GM19468 (cell line): ENCODE results near the gene TUBA4B.
A peak's percentile ranks its signal among the peaks of the same experiment; 100 is the strongest.

Experiments used
- ATAC-seq: cut with Tn5 transposase; IDR thresholded peaks from one replicate; pipeline ENCODE4 v1.9.1; 2021; ENCODE audit warnings: mild to moderate bottlenecking, moderate library complexity, moderate number of reproducible peaks; ENCODE audit not compliant: unreplicated experiment; ENCODE audit errors: extremely low read depth

TUBA4B gene

DNA sequence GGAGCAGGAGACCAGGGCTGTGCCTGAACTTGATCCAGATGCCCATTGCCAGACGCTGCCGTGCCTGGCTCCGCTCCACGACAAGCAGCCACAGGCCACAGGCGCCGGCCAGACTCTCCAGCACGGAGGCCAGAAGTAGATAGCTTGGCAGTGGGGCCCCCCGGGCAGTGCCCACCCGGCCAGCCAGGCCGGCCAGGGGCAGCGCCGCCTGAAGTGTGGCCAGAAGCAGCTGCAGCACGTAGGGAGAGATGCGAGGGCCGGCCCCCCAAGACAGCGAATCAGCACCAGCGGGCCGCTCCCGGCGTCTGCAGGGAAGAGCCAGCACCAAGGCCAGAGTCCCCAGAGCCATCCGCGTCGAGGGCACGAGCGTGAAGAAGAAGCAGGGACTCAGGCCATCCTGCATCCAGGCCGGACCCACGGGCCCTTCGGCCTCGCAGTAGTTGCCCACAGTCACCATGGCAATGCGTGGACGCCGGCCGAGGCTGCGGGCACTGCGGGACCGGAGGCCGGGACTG, 34.8 kb upstream of the TUBA4B start:
- ATAC-seq: no peak

DNA sequence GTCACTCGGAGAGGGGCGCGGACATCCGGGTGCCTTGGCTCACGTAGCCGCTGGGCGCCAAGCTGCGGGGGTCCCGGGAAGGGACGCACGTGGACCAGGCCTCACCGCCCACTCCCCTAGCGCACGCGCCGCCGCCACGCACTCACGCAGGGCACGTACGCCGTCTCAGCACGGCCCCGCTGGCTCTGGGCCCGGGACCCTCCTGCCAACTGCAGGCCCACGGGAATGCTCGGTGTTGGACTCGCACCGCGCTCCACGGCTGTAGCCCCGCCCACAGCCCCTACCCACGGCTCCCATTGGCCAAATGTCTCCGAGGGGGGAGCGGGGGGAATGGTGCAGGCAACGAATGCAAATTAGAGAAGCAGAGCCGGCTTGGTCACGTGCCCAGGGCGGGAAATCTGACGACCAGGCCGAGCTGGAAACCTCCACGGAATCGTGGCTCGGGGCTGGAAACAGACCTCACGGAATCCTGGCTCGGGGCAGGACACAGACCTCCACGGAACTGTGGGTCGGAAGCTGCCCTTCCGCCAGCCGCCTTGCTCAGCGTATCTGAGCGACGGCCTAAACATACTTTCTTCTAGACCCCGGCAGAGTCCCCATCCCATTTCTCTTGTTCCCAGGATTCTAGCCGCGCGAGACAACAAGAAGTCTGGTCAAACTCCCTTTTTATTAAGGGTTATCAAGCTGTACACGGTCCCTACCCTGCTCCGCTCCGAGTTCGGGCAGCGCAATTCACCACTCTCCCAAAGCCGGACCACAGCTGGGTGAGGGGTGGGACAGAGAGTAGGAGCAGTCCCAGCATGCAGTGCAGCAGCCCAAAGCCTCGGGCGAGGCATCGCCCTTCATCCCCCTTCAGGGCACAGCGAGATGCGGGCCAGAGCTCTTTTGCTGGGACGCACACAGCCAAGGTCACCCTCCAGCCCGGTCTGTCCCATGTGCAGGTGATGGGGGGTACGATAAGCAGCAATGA, 34.0 kb upstream of the TUBA4B start, which contains the start of gene ABCB6:
TSS of gene ABCB6 (minus strand) at position 227 of the 970 bp plus-strand sequence. CDS start 285 bp downstream, outside the sequence.
- ATAC-seq: peak; percentile 32

GRCh38 chr2:219219784-219220532, 33.1 kb upstream of the TUBA4B start:
- ATAC-seq: no peak

GRCh38 chr2:219220652-219221402, 32.2 kb upstream of the TUBA4B start:
- no peak for ATAC-seq

DNA sequence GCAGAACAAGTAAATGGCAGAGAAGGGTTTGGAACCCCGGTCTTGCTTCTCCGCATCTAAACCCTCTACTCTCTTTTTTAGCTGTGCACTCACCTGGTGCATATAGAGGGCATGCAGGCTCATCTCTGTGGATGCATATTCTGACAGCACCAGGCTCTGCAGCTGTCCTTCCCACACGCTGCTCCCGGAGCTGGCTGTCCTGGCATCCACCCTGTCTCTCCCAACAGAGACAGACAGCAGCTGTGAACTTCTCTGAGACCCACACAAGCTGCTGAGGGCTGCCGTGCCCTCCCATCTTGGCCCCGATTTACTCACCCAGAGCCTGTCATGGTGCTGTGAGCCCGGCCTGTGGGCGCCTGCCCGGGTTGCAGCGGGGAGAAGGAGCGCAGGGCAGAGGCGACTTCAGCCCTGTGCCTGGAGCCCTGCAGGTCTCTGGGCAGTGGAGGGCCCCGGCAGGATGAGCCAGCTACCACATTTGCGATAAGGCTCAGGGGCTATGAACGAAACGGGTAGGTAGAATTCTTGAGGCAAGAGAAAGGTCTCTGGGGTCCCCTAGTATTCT, 31.0 kb upstream of the TUBA4B start:
- no peak for ATAC-seq

- no peak for ATAC-seq
These were observed 29.0 kb upstream of the TUBA4B start for GRCh38 chr2:219223831-219224610.

GRCh38 chr2:219225350-219225749, 27.7 kb upstream of the TUBA4B start:
- ATAC-seq: no peak

DNA sequence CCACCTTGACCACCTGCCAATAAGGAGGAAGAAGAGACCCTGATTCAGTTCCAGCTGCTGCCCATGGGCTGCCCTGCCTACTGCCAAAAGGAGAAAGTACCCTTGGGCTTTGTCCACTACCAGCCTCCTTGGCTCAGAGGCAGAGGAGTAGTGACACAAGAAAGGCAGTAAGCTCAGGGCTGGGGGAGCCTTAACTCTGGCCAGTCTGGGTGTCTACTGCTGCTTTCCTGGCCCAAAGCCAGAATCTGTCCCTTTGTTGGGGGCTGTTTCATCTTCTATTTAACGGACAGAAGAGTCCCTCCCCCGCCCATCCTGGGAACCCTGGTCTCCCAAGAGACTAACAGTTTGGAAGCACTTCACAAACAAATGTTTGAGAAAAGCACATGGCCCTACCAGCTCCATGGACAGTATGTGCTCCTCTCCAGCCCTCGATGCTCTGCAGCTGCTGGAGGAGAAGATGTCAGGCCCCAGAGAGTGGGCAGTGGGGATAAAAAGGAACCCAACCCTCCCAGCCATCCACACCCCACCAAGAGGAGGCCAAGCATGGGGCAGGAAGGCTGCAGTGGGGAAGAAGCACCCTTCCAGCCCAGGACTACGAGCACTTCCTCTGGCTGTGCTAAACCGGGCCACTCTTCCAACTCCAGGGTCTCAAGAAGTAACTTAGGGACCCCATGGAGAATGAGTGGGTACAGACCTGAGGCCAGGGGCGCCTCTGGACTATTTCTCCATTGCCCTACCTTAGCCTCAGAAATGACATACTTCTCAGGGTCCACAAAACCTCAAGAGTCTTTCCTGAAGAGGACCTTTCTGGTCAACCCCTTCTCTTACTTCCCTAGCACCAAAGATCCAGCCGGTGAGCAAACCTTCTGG, 24.8 kb upstream of the TUBA4B start:
- no peak for ATAC-seq

GRCh38 chr2:219228911-219229304, 24.1 kb upstream of the TUBA4B start:
- no peak for ATAC-seq

- ATAC-seq: peak; percentile 91
These were observed 23.6 kb upstream of the TUBA4B start, which contains the start of the genes ANKZF1 and ATG9A for GRCh38 chr2:219229305-219230058. Gene ANKZF1 (plus strand): TSS chr2:219229806. CDS start chr2:219230258, 452 bp downstream. Gene ATG9A (minus strand): TSS chr2:219229636. CDS start chr2:219228024, 1,612 bp downstream.

GRCh38 chr2:219230059-219230540, 22.9 kb upstream of the TUBA4B start:
- ATAC-seq: no peak

DNA sequence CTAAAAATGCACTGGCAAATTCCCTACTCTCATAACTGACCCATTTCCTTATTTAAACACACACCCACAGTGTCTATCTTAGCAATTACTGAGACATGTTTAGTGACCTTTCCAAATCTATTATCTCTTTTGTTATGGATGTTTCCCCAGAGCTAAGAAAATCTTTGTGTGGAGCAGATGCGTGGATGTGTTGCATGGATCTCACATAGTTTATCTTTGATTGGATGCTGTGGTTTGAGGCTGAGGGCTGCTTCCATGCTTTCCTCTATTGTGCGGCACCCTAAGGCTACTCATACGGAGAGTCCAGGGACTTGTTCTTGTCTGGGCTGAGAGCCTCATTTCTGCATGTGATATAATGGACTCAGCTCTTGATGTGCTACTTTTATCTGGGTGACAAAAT, 18.7 kb upstream of the TUBA4B start:
- ATAC-seq: no peak

- ATAC-seq: no peak
These were observed 9.7 kb upstream of the TUBA4B start for GRCh38 chr2:219243291-219243761.

GRCh38 chr2:219244789-219245147, 8.3 kb upstream of the TUBA4B start:
- no peak for ATAC-seq

DNA sequence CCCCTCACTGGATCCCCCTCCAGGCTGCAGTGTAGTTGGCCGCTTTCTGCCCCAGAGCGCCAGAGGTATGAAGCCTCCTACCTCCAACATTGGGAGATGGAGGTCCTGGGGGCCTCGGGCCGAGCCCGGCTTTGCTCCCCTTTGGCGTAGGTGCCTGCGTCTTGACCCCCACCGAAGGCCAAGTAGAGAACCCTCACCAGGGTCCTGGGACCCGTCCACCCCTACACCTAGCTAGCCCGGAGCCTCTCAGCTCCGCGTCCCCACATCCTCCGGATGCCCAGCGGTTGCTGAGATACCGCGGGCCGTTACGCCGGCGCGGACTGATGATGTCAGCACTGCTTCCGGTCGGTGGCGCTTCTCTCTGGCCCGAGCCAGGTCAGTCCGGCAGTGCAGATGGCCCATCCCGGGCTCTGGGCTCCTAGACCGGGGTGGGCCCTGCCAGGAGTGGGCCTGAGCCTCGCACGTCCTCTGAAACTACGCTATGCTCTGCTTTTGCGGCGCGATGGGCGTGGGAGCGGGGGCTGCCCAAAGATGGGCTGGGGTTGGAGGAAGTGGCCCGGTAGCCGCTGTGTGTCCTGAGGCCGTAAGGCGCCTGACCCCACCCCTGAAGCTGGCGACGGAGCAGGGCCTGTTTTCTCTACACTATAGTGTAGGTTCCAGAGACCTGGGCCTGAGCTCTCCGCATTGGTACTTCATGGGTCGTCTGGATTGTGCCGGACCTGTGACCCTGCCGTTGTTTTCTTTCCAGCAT, 7.7 kb upstream of the TUBA4B start, which contains the start of the genes GLB1L and STK16:
TSS of gene GLB1L (minus strand) at position 297 of the 751 bp plus-strand sequence. CDS start 1,871 bp downstream, outside the sequence.
TSS of gene STK16 (plus strand) at position 332 of the 751 bp plus-strand sequence. CDS start 521 bp downstream, outside the sequence.
- peak; percentile 65 for ATAC-seq

DNA sequence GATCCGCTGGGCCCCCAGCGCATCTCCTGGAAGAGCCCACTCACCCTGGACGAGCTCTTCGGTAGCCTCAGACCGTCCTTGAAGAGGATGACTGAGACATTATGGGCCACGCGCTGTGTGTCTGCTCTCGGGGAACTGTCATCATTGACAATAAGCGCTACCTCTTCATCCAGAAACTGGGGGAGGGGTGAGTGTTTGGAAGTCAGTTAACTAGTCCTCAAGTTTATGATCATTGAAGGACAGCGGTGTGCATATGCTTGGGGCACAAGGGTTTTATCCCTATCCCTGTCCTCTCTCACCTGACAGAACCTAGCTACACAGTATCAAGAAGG, 7.2 kb upstream of the TUBA4B start:
- no peak for ATAC-seq
